Choroid plexus epithelial cell (primary cell): ENCODE measurements around the gene RASGRP1.
A peak's percentile ranks its signal among the peaks of the same experiment; 100 is the strongest.

Experiments used
- DNase-seq: peaks from one replicate; pipeline ENCODE4 v3.0.0-alpha.2; 2010; ENCODE audit warnings: low read depth
- H3K4me3 ChIP-seq: 2 replicates; pipeline ENCODE4 v1.5.1; 2011; ENCODE audit warnings: low read depth, mild to moderate bottlenecking, control low read depth, low read length, moderate library complexity
- TF ChIP-seq, protein P1 (sequence below): conservative IDR thresholded peaks from 2 replicates; pipeline ENCODE4 v1.5.1; 2011; ENCODE audit warnings: low read depth, mild to moderate bottlenecking, control low read depth, inconsistent platforms, low read length, moderate library complexity

The RASGRP1 gene

DNA sequence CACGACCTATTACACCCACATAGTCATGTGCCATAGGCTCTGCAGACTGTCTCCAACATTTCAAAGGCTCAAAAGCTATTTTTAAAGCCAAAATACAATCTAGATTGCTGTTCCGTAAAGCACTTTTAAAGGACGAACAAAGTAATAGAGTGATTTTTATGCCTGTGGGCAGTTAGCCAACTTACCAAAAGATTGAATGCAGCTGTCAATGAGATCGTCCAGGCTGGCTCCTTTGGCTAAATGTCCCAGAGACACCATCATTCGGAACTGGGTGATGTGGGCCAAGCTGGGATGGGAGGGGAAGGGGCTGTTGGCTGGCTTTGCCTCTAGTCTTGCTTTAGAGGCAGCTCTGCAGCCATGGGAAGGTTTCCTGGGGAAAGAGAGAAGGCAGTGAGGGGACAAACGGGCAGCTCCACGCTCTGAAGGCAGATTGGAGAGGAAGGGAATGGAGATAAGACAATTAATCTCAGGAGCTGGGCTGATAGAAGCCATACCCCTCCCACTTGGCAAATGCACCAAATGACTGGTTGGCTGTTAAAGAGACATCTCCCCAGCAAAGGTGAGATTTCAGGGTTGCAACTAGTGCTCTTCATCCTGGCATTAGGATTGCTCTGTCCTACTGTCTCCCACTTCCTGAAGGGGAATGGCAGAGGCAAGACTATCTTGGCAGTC, 4.8 kb downstream of the RASGRP1 start:
- DNase-seq: no peak
- TF ChIP-seq, protein P1, sequence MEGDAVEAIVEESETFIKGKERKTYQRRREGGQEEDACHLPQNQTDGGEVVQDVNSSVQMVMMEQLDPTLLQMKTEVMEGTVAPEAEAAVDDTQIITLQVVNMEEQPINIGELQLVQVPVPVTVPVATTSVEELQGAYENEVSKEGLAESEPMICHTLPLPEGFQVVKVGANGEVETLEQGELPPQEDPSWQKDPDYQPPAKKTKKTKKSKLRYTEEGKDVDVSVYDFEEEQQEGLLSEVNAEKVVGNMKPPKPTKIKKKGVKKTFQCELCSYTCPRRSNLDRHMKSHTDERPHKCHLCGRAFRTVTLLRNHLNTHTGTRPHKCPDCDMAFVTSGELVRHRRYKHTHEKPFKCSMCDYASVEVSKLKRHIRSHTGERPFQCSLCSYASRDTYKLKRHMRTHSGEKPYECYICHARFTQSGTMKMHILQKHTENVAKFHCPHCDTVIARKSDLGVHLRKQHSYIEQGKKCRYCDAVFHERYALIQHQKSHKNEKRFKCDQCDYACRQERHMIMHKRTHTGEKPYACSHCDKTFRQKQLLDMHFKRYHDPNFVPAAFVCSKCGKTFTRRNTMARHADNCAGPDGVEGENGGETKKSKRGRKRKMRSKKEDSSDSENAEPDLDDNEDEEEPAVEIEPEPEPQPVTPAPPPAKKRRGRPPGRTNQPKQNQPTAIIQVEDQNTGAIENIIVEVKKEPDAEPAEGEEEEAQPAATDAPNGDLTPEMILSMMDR: no peak
- H3K4me3 ChIP-seq: no peak overlapping the region

DNA sequence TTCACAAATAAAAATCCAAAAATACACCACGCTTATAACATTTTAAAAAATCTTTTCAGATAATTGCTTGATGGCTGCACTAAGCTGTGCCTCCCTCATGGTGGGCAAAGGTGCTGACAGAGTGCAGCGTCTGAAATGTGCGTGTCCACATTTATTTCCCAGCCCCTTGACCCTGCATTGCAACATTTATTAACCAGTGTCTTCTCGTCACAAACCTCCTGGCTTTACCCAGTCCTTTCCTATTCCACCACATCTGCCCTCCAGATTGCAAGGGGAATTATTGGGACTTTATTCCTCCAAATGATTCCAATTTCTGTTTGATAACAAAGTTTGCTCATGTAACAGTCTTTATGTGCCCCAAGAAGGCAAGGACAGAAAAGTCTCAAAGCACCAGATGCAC, 5.5 kb downstream of the RASGRP1 start:
- TF ChIP-seq, protein P1: no peak
- no peak for DNase-seq
- H3K4me3 ChIP-seq: no peak overlapping the region

DNA sequence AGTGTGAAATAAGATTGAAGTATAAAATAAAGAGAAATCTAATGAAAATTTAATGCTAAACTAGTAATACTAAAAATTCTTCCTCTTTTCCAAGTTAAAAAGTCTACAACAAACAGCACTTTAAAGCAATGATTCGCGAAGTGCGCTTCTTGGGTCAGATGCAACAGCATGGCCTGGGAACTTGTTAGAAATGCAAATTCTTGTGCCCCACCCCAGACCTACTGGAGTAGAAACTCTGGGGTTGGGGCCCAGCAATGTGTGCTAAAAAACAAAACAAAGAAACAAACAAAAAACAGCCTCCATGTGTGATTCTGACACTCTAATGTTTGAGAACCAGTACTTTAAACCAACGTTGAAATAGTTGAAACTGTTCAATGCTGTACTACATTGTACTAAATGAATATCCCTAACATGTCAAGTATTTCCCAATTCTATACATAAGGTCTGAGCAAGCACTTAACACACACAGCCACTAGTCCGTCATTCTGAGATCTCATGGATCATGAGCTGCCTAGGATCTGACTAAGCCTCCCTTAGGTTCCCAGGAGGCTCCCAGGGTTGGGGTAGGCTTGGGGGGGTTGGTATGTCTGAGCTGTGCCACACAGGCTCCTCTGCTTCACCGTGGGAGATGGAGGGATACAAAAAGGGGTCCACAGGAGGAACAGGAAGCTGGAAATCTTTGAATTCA, 6.1 kb downstream of the RASGRP1 start:
- TF ChIP-seq, protein P1: no peak
- peak; percentile 44 for DNase-seq
- no peak overlapping the region for H3K4me3 ChIP-seq

DNA sequence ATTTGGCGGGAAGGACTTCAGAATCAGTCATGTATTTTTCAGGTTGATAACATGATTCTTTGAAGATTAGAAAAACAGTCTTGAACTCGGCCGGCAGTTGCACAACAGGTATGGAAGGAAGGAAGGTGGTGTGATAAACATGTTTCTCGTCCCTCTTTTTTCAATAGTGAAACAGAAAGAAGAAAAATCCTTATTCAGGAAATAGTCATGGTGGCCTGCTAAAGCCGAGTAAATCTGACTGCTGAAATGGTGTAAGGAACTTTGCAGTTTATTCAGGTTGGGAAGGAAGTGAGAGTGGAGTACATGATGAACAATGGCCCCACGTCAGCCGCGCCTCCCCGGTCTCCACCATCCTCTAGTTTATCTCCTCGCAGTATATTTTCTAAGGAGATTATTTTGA, 6.7 kb downstream of the RASGRP1 start:
- H3K4me3 ChIP-seq: no peak overlapping the region
- TF ChIP-seq, protein P1: no peak
- DNase-seq: no peak

DNA sequence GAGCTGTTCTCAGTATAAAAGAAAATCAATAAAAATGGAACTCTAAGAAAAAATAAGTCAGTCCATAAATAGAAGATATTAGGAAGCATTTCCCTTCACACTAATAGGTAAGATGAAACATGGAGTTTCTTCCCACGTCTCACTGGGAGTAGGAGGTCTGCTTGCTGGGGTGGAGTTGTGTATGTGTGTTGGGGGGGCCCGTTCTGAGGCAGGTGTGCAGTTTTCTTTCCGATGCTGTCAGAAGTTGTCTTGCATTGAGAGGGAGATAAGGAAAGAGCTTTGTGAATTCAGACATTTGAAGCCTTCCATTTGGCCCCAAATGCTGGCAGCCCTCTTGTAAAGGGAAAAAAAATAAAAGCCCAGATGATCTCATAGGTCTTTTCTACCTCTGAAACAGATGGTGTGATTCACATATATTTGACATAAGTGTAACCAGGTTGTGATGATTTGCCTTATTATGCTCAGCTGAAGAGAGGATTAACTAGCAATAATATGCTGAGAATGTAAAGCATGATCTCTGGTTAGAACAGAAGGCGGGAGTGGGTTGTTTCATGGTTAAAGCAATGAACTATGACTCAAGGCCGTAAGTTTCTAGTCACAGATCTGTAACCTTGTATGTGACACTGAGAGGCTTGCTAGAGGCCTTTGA, 8.8 kb downstream of the RASGRP1 start:
- peak; percentile 53 for DNase-seq
- TF ChIP-seq, protein P1: no peak
- no peak overlapping the region for H3K4me3 ChIP-seq

DNA sequence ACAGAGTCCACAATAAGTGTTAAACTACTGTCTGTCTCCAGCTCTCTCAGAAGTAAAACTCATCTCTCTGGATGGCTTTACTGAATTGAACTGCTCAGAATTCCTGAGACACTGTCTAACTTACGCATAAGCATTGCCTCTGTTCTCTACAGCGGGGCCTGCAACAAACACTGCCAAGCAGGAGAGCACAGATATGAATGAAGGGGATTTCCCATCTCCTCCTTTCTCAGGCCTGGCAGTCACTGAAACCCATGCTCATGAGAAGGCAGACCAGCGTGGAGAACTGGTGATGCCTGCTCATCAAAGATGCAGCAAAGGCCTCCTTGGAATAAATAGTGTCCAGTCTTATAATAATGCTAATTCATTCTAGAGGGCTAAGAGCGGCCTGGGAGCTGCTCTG, 10.3 kb downstream of the RASGRP1 start:
- H3K4me3 ChIP-seq: no peak overlapping the region
- peak; percentile 45 for DNase-seq
- TF ChIP-seq, protein P1: no peak
